Mammary epithelial cell (primary cell): ENCODE data around the gene SLC1A7.

Experiments used
- EZH2 ChIP-seq: IDR thresholded peaks from 2 replicates; pipeline ENCODE4 v1.6.1; 2012; ENCODE audit warnings: low read length, inconsistent platforms, borderline replicate concordance
- TF ChIP-seq, protein P1 (sequence below), 2 donors: IDR thresholded peaks in 1 of 2; conservative IDR thresholded peaks in 1 of 2; 2 replicates each; pipeline ENCODE4 v1.5.1; 2011 to 2012; ENCODE audit warnings: inconsistent platforms in 2 of 2, low read length in 2 of 2, mild to moderate bottlenecking in 2 of 2, control low read depth in 1 of 2, low read depth in 1 of 2; ENCODE audit not compliant: insufficient read depth in 1 of 2; ENCODE audit errors: extremely low read depth in 1 of 2

GRCh38 chr1:53112861-53113260, 29.6 kb downstream of the SLC1A7 start:
- TF ChIP-seq, protein P1, sequence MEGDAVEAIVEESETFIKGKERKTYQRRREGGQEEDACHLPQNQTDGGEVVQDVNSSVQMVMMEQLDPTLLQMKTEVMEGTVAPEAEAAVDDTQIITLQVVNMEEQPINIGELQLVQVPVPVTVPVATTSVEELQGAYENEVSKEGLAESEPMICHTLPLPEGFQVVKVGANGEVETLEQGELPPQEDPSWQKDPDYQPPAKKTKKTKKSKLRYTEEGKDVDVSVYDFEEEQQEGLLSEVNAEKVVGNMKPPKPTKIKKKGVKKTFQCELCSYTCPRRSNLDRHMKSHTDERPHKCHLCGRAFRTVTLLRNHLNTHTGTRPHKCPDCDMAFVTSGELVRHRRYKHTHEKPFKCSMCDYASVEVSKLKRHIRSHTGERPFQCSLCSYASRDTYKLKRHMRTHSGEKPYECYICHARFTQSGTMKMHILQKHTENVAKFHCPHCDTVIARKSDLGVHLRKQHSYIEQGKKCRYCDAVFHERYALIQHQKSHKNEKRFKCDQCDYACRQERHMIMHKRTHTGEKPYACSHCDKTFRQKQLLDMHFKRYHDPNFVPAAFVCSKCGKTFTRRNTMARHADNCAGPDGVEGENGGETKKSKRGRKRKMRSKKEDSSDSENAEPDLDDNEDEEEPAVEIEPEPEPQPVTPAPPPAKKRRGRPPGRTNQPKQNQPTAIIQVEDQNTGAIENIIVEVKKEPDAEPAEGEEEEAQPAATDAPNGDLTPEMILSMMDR (conservative IDR thresholded peaks at IDR 0.05 in 1 of 2, IDR thresholded peaks at IDR 0.05 in 1 of 2; ENCODE audit: extremely low read depth in 1 of 2, insufficient read depth in 1 of 2, low read depth in 1 of 2, low read length in 2 of 2): no peak
- no peak for TF ChIP-seq EZH2
